ENCODE results near the gene SHROOM4.

DNA sequence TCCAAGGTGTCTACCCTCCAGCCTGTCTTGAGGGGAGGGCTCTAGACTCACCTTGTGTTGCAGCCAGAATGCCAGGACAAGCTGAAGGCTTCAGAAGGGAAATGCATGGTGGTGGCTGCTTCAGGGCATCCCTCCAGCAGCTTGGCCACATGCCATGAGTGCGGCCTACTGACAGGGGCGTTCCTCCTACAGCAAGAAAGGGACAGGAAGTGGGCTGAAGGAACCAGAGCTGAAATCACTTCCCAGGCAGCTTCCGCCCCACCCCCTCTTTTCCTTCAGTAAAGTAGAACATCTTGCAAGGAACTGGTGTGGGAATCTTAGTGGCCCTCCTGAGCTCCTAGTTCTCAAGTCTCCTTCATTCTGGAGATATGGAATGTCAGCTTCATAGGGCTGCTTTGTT, 175.9 kb downstream of the SHROOM4 start:
- TF ChIP-seq, protein P1, sequence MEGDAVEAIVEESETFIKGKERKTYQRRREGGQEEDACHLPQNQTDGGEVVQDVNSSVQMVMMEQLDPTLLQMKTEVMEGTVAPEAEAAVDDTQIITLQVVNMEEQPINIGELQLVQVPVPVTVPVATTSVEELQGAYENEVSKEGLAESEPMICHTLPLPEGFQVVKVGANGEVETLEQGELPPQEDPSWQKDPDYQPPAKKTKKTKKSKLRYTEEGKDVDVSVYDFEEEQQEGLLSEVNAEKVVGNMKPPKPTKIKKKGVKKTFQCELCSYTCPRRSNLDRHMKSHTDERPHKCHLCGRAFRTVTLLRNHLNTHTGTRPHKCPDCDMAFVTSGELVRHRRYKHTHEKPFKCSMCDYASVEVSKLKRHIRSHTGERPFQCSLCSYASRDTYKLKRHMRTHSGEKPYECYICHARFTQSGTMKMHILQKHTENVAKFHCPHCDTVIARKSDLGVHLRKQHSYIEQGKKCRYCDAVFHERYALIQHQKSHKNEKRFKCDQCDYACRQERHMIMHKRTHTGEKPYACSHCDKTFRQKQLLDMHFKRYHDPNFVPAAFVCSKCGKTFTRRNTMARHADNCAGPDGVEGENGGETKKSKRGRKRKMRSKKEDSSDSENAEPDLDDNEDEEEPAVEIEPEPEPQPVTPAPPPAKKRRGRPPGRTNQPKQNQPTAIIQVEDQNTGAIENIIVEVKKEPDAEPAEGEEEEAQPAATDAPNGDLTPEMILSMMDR (IDR thresholded peaks at IDR 0.05), result no peak
- no peak for TF ChIP-seq POLR2A (IDR thresholded peaks at IDR 0.05)
